ENCODE results near the gene HSF5.

DNA sequence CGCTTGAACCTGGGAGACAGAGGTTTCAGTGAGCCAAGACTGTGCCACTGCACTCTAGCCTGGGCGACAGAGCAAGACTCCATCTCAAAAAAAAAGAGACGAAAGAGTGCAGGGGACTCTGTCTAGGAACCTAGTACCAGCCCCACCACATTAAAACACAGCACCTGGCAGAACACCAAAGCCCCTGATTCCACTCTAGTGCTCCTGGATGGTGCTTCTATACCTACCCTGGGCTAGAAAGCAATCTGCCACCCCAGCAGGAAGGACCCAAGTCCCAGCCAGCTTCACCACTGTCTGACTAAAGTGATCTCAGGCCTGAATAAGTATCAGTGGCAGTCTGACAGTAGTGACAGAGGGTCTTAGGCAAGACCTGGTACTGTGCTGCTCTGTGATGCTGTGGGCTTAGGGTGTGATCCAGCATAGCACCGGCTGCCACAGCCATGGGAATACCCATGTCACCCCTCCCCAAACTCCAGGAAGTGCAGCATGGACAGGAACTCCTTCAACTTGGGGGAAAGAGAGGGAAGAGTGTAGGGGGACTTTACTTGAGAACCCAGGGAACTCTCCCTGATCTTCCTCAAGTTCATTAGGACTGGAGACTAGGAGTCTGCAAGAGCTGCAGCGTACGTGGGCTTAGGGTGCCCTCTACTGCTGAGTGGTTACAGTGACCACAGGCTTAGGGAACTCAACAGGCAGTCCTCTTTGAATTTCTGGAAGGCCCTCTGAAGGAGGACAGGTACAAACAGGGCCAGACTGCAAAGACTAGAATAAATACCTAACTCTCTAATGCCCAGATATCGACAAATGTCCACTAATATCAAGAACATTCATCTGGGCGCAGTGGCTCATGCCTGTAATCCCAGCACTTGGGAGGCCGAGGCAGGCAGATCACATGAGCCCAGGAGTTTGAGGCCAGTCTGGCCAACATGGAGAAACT is 40.9 kb downstream of the HSF5 start:
- TF ChIP-seq, protein P1, sequence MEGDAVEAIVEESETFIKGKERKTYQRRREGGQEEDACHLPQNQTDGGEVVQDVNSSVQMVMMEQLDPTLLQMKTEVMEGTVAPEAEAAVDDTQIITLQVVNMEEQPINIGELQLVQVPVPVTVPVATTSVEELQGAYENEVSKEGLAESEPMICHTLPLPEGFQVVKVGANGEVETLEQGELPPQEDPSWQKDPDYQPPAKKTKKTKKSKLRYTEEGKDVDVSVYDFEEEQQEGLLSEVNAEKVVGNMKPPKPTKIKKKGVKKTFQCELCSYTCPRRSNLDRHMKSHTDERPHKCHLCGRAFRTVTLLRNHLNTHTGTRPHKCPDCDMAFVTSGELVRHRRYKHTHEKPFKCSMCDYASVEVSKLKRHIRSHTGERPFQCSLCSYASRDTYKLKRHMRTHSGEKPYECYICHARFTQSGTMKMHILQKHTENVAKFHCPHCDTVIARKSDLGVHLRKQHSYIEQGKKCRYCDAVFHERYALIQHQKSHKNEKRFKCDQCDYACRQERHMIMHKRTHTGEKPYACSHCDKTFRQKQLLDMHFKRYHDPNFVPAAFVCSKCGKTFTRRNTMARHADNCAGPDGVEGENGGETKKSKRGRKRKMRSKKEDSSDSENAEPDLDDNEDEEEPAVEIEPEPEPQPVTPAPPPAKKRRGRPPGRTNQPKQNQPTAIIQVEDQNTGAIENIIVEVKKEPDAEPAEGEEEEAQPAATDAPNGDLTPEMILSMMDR (conservative IDR thresholded peaks at IDR 0.05; ENCODE audit: low read depth, low read length), result peak; percentile 94
- TF ChIP-seq BHLHE40 (IDR thresholded peaks at IDR 0.05; ENCODE audit: low read depth, low read length) (no peak), RFX5 (IDR thresholded peaks at IDR 0.05; ENCODE audit: low read depth, low read length) (no peak)
- TF ChIP-seq, protein P2, sequence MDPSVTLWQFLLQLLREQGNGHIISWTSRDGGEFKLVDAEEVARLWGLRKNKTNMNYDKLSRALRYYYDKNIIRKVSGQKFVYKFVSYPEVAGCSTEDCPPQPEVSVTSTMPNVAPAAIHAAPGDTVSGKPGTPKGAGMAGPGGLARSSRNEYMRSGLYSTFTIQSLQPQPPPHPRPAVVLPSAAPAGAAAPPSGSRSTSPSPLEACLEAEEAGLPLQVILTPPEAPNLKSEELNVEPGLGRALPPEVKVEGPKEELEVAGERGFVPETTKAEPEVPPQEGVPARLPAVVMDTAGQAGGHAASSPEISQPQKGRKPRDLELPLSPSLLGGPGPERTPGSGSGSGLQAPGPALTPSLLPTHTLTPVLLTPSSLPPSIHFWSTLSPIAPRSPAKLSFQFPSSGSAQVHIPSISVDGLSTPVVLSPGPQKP (IDR thresholded peaks at IDR 0.05; ENCODE audit: borderline replicate concordance, low read depth, low read length), result no peak

All from IMR-90 (cell line).